Measurements from ENCODE around the gene MAST4.
A peak's percentile ranks its signal among the peaks of the same experiment; 100 is the strongest.

The MAST4 gene

GRCh38 chr5:66991746-66992145, 395.6 kb downstream of the MAST4 start:
- no peak for DNase-seq
- H3K14ac ChIP-seq (ENCODE audit: low read length in 2 of 2) = no peak overlapping the region
- no peak overlapping the region for H3K4me3 ChIP-seq (ENCODE audit: insufficient read depth in 1 of 2, low read depth in 1 of 2, low read length in 2 of 2)
- no peak overlapping the region for H3K23ac ChIP-seq (ENCODE audit: low read length in 2 of 2)
- H3K27ac ChIP-seq (ENCODE audit: low read length, poor library complexity, severe bottlenecking) = no peak overlapping the region
- H3K4me2 ChIP-seq (ENCODE audit: low read length, poor library complexity, severe bottlenecking) = no peak overlapping the region
- H2BK12ac ChIP-seq (ENCODE audit: low read length in 2 of 2) = no peak overlapping the region
- H4K91ac ChIP-seq (ENCODE audit: low read length) = no peak overlapping the region
- 39% methylated on average over 1 of the region's 2 CpGs for WGBS
- H2AFZ ChIP-seq (ENCODE audit: low read depth, low read length) = no peak overlapping the region
- H2BK120ac ChIP-seq (ENCODE audit: low read depth, low read length) = no peak overlapping the region
- no peaks in the 10 kb centered on the region for H3K36me3 ChIP-seq (ENCODE audit: control insufficient read depth in 1 of 2, insufficient read depth in 2 of 2, low read depth in 1 of 2, low read length in 2 of 2)
- no peaks in the 10 kb centered on the region for H3K9me3 ChIP-seq (ENCODE audit: control insufficient read depth, low read length)
- H3K27me3 ChIP-seq (ENCODE audit: control insufficient read depth in 1 of 2, insufficient read depth in 1 of 2, low read length in 2 of 2) = no peaks in the 10 kb centered on the region
- H3K4me1 ChIP-seq (ENCODE audit: control insufficient read depth, insufficient read depth, low read depth, low read length) = peaks cover 1% of the 10 kb centered on the region
- no peak overlapping the region for H2BK15ac ChIP-seq (ENCODE audit: low read depth, poor library complexity, severe bottlenecking)
- H2BK5ac ChIP-seq (ENCODE audit: low read depth, low read length, poor library complexity, severe bottlenecking) = no peak overlapping the region
- no peak overlapping the region for H3K4ac ChIP-seq (ENCODE audit: low read depth in 1 of 2, low read length in 2 of 2)
- no peak overlapping the region for H3K18ac ChIP-seq (ENCODE audit: low read depth in 1 of 2, low read length in 2 of 2)
- no peak overlapping the region for H3K9ac ChIP-seq (ENCODE audit: low read length)
- no peak overlapping the region for H4K8ac ChIP-seq (ENCODE audit: low read length)
- H2AK5ac ChIP-seq (ENCODE audit: low read length, severe bottlenecking) = no peak overlapping the region
- H3K79me1 ChIP-seq (replicated peaks; ENCODE audit: low read length, poor library complexity, severe bottlenecking) = no peaks in the 10 kb centered on the region

GRCh38 chr5:66992547-66992946, 396.4 kb downstream of the MAST4 start:
- no peaks in the 10 kb centered on the region for H3K27me3 ChIP-seq (ENCODE audit: control insufficient read depth in 1 of 2, insufficient read depth in 1 of 2, low read length in 2 of 2)

GRCh38 chr5:66993448-66993847, 397.3 kb downstream of the MAST4 start:
- peak overlapping the region; percentile 15 for H3K27ac ChIP-seq (ENCODE audit: low read length, poor library complexity, severe bottlenecking)
- no peaks in the 10 kb centered on the region for H3K36me3 ChIP-seq (ENCODE audit: control insufficient read depth in 1 of 2, insufficient read depth in 2 of 2, low read depth in 1 of 2, low read length in 2 of 2)
- H2BK15ac ChIP-seq (ENCODE audit: low read depth, poor library complexity, severe bottlenecking) = no peak overlapping the region
- H4K8ac ChIP-seq (ENCODE audit: low read length) = no peak overlapping the region
- no peak overlapping the region for H2BK5ac ChIP-seq (ENCODE audit: low read depth, low read length, poor library complexity, severe bottlenecking)
- H3K18ac ChIP-seq (ENCODE audit: low read depth in 1 of 2, low read length in 2 of 2) = no peak overlapping the region
- H4K91ac ChIP-seq (ENCODE audit: low read length) = no peak overlapping the region
- no peaks in the 10 kb centered on the region for H3K79me1 ChIP-seq (replicated peaks; ENCODE audit: low read length, poor library complexity, severe bottlenecking)
- H2BK120ac ChIP-seq (ENCODE audit: low read depth, low read length) = no peak overlapping the region
- no peak overlapping the region for H3K4me2 ChIP-seq (ENCODE audit: low read length, poor library complexity, severe bottlenecking)
- no peak overlapping the region for H3K23ac ChIP-seq (ENCODE audit: low read length in 2 of 2)
- no peak overlapping the region for H2BK12ac ChIP-seq (ENCODE audit: low read length in 2 of 2)
- H3K9me3 ChIP-seq (ENCODE audit: control insufficient read depth, low read length) = no peaks in the 10 kb centered on the region
- no peak overlapping the region for H3K4ac ChIP-seq (ENCODE audit: low read depth in 1 of 2, low read length in 2 of 2)
- H3K9ac ChIP-seq (ENCODE audit: low read length) = no peak overlapping the region
- no peaks in the 10 kb centered on the region for H3K27me3 ChIP-seq (ENCODE audit: control insufficient read depth in 1 of 2, insufficient read depth in 1 of 2, low read length in 2 of 2)
- H3K4me1 ChIP-seq (ENCODE audit: control insufficient read depth, insufficient read depth, low read depth, low read length) = peaks cover 1% of the 10 kb centered on the region
- H2AK5ac ChIP-seq (ENCODE audit: low read length, severe bottlenecking) = no peak overlapping the region
- H3K4me3 ChIP-seq (ENCODE audit: insufficient read depth in 1 of 2, low read depth in 1 of 2, low read length in 2 of 2) = no peak overlapping the region
- no peak overlapping the region for H2AFZ ChIP-seq (ENCODE audit: low read depth, low read length)
- no peak for DNase-seq
- no peak overlapping the region for H3K14ac ChIP-seq (ENCODE audit: low read length in 2 of 2)

More at GRCh38 chr5:66992547-66992946, 396.4 kb downstream of the MAST4 start:
- H2BK12ac ChIP-seq (ENCODE audit: low read length in 2 of 2) = no peak overlapping the region
- H3K79me1 ChIP-seq (replicated peaks; ENCODE audit: low read length, poor library complexity, severe bottlenecking) = no peaks in the 10 kb centered on the region
- no peak for DNase-seq
- H3K14ac ChIP-seq (ENCODE audit: low read length in 2 of 2) = no peak overlapping the region
- WGBS = 68% methylated on average over 3 of the region's 4 CpGs
- no peak overlapping the region for H3K9ac ChIP-seq (ENCODE audit: low read length)
- H3K36me3 ChIP-seq (ENCODE audit: control insufficient read depth in 1 of 2, insufficient read depth in 2 of 2, low read depth in 1 of 2, low read length in 2 of 2) = no peaks in the 10 kb centered on the region
- H2BK120ac ChIP-seq (ENCODE audit: low read depth, low read length) = no peak overlapping the region
- no peak overlapping the region for H2BK15ac ChIP-seq (ENCODE audit: low read depth, poor library complexity, severe bottlenecking)
- H3K18ac ChIP-seq (ENCODE audit: low read depth in 1 of 2, low read length in 2 of 2) = no peak overlapping the region
- peaks cover 1% of the 10 kb centered on the region for H3K4me1 ChIP-seq (ENCODE audit: control insufficient read depth, insufficient read depth, low read depth, low read length)
- H4K91ac ChIP-seq (ENCODE audit: low read length) = no peak overlapping the region
- no peak overlapping the region for H2AK5ac ChIP-seq (ENCODE audit: low read length, severe bottlenecking)
- no peak overlapping the region for H3K4me2 ChIP-seq (ENCODE audit: low read length, poor library complexity, severe bottlenecking)
- no peak overlapping the region for H3K27ac ChIP-seq (ENCODE audit: low read length, poor library complexity, severe bottlenecking)
- H3K23ac ChIP-seq (ENCODE audit: low read length in 2 of 2) = no peak overlapping the region
- no peak overlapping the region for H3K4me3 ChIP-seq (ENCODE audit: insufficient read depth in 1 of 2, low read depth in 1 of 2, low read length in 2 of 2)
- H2AFZ ChIP-seq (ENCODE audit: low read depth, low read length) = no peak overlapping the region
- no peak overlapping the region for H2BK5ac ChIP-seq (ENCODE audit: low read depth, low read length, poor library complexity, severe bottlenecking)
- no peak overlapping the region for H4K8ac ChIP-seq (ENCODE audit: low read length)
- H3K4ac ChIP-seq (ENCODE audit: low read depth in 1 of 2, low read length in 2 of 2) = no peak overlapping the region
- no peaks in the 10 kb centered on the region for H3K9me3 ChIP-seq (ENCODE audit: control insufficient read depth, low read length)

GRCh38 chr5:66993882-66994281, 397.7 kb downstream of the MAST4 start:
- Histone ChIP-seq H3K79me1 (replicated peaks; ENCODE audit: low read length, poor library complexity, severe bottlenecking) (peaks cover 1% of the 10 kb centered on the region), H3K23ac (ENCODE audit: low read length in 2 of 2) (no peak overlapping the region), H3K36me3 (ENCODE audit: control insufficient read depth in 1 of 2, insufficient read depth in 2 of 2, low read depth in 1 of 2, low read length in 2 of 2) (no peaks in the 10 kb centered on the region), H2BK15ac (ENCODE audit: low read depth, poor library complexity, severe bottlenecking) (no peak overlapping the region), H3K4me1 (ENCODE audit: control insufficient read depth, insufficient read depth, low read depth, low read length) (peaks cover 1% of the 10 kb centered on the region), H2AFZ (ENCODE audit: low read depth, low read length) (no peak overlapping the region), H3K27ac (ENCODE audit: low read length, poor library complexity, severe bottlenecking) (no peak overlapping the region), H2BK120ac (ENCODE audit: low read depth, low read length) (no peak overlapping the region), H2BK12ac (ENCODE audit: low read length in 2 of 2) (no peak overlapping the region), H3K14ac (ENCODE audit: low read length in 2 of 2) (no peak overlapping the region), H3K9ac (ENCODE audit: low read length) (no peak overlapping the region), H3K27me3 (ENCODE audit: control insufficient read depth in 1 of 2, insufficient read depth in 1 of 2, low read length in 2 of 2) (peaks cover 0 to 1% of the 10 kb centered on the region in 2 experiments), H4K8ac (ENCODE audit: low read length) (no peak overlapping the region), H3K4me3 (ENCODE audit: insufficient read depth in 1 of 2, low read depth in 1 of 2, low read length in 2 of 2) (no peak overlapping the region), H2BK5ac (ENCODE audit: low read depth, low read length, poor library complexity, severe bottlenecking) (no peak overlapping the region), H3K18ac (ENCODE audit: low read depth in 1 of 2, low read length in 2 of 2) (no peak overlapping the region), H3K9me3 (ENCODE audit: control insufficient read depth, low read length) (no peaks in the 10 kb centered on the region), H2AK5ac (ENCODE audit: low read length, severe bottlenecking) (no peak overlapping the region), H3K4ac (ENCODE audit: low read depth in 1 of 2, low read length in 2 of 2) (no peak overlapping the region), H3K4me2 (ENCODE audit: low read length, poor library complexity, severe bottlenecking) (no peak overlapping the region), H4K91ac (ENCODE audit: low read length) (no peak overlapping the region)
- no peak for DNase-seq
- 80% methylated on average over 2 of the region's 4 CpGs for WGBS
